GM23338 (cell line): ENCODE data around the gene HNRNPC.

Experiments
- CREB1 ChIP-seq: fragments of 250-450 bp; sonication (Bioruptor Pico); IDR thresholded peaks from 2 replicates; pipeline ENCODE4 v1.5.0; 2020; ENCODE audit warnings: low read depth, mild to moderate bottlenecking, moderate library complexity
- CTCF ChIP-seq, 2 experiments: fragments of 200-600 bp in 1 of 2; sonication (generic) in 1 of 2; conservative IDR thresholded peaks; 2 replicates each; pipeline versions ENCODE4 v1.5.1 to v1.6.1; 2016 to 2017; ENCODE audit warnings: antibody characterized with exemption in 2 of 2, low read depth in 2 of 2, mild to moderate bottlenecking in 2 of 2, moderate library complexity in 1 of 2
- ETS1 ChIP-seq: IDR thresholded peaks from 2 replicates; pipeline ENCODE4 v1.6.1; 2016; ENCODE audit warnings: antibody characterized with exemption
- EZH2 ChIP-seq: fragments of 200-600 bp; sonication (generic); IDR thresholded peaks from one replicate; pipeline ENCODE4 v1.8.0; 2017; ENCODE audit warnings: antibody characterized with exemption, mild to moderate bottlenecking, low read depth; ENCODE audit not compliant: unreplicated experiment
- EZH2phosphoT487 ChIP-seq: fragments of 200-600 bp; sonication (generic); IDR thresholded peaks from one replicate; pipeline ENCODE4 v1.8.1; 2018; ENCODE audit warnings: antibody characterized with exemption; ENCODE audit not compliant: unreplicated experiment
- POLR2AphosphoS5 ChIP-seq: IDR thresholded peaks from 2 replicates; pipeline ENCODE4 v1.6.1; 2016; ENCODE audit warnings: antibody characterized with exemption, low read depth
- REST ChIP-seq: IDR thresholded peaks from one replicate; pipeline ENCODE4 v1.6.1; 2018; ENCODE audit warnings: antibody characterized with exemption; ENCODE audit not compliant: unreplicated experiment
- STAT1 ChIP-seq: IDR thresholded peaks from one replicate; pipeline ENCODE4 v1.6.1; 2016; ENCODE audit warnings: antibody characterized with exemption; ENCODE audit not compliant: unreplicated experiment

- no peak for TF ChIP-seq CTCF (conservative IDR thresholded peaks at IDR 0.05; ENCODE audit: low read depth in 2 of 2)
- TF ChIP-seq EZH2phosphoT487 = no peak
- TF ChIP-seq STAT1 = no peak
- no peak for TF ChIP-seq EZH2
- no peak for TF ChIP-seq REST
- 0 out of 2 replicates have a peak, but pooled peaks have one; percentile 22 for TF ChIP-seq POLR2AphosphoS5
- no peak for TF ChIP-seq ETS1
- TF ChIP-seq CREB1 (CRISPR knock-in tag) = no peak
These were observed 42.8 kb downstream of the HNRNPC start for GRCh38 chr14:21226467-21226866.
